Adrenal gland (tissue), 12 donors: ENCODE results near the gene ALG2. TPM values are rescaled to one million over a fixed set of nuclear protein-coding genes. Genes with fewer than 3 reads are reported as not detected.

Experiments
- DNase-seq, 7 donors: peaks; one replicate each; pipeline ENCODE4 v3.0.0-alpha.2; 2019 to 2020
- H3K27ac ChIP-seq, 5 donors: fragments of 200-600 bp; sonication (generic) in 4 of 5; 1 replicate in 3 of 5; 2 replicates in 2 of 5; pipeline versions ENCODE4 v1.5.1 to v1.8.0; 2016 to 2020; ENCODE audit warnings: mild to moderate bottlenecking in 1 of 5
- H3K27me3 ChIP-seq: fragments of 200-600 bp; 2 replicates; pipeline ENCODE4 v1.8.0; 2021
- H3K36me3 ChIP-seq, 2 donors: fragments of 200-600 bp; replicated peaks in 1 of 2; 1 replicate in 1 of 2; 2 replicates in 1 of 2; pipeline versions ENCODE4 v1.5.1 to v1.8.0; 2018 to 2022
- H3K4me1 ChIP-seq, 2 donors: fragments of 200-600 bp; replicated peaks in 1 of 2; 1 replicate in 1 of 2; 2 replicates in 1 of 2; pipeline versions ENCODE4 v1.5.1 to v1.8.0; 2018 to 2021
- H3K4me3 ChIP-seq, 4 donors: fragments of 200-600 bp; sonication (generic) in 3 of 4; one replicate each; pipeline ENCODE4 v1.5.1; 2016 to 2018
- H3K9me3 ChIP-seq, 3 donors: fragments of 200-600 bp; sonication (generic) in 1 of 3; replicated peaks in 1 of 3; 1 replicate in 2 of 3; 2 replicates in 1 of 3; pipeline versions ENCODE4 v1.5.1 to v1.8.0; 2016 to 2021
- CTCF ChIP-seq, 6 experiments: fragments of 450-650 bp in 4 of 6; fragments of 200-600 bp in 2 of 6; sonication (generic) in 1 of 6; IDR thresholded peaks; 1 replicate in 5 of 6; 2 replicates in 1 of 6; pipeline versions ENCODE4 v1.5.1 to v1.8.0; 2016 to 2021; ENCODE audit warnings: antibody characterized with exemption in 6 of 6, mild to moderate bottlenecking in 2 of 6, moderate library complexity in 1 of 6
- POLR2A ChIP-seq, 2 donors: fragments of 450-650 bp; IDR thresholded peaks; one replicate each; pipeline ENCODE4 v1.6.1; 2017; ENCODE audit warnings: antibody characterized with exemption in 2 of 2, mild to moderate bottlenecking in 2 of 2, moderate library complexity in 1 of 2
- WGBS, 4 donors: extraction: QIAGEN DNeasy Blood & Tissue Kit in 2 of 4; methylation state at CpG; one replicate each; pipeline versions ENCODE4 v1.1.5 to v1.1.7; 2013 to 2017; 5-methylcytosine and 5-hydroxymethylcytosine counted together
- intact Hi-C, 2 donors: fragments of 100-400 bp; cut with DNase I; formaldehyde crosslinking; loops; one replicate each; pipeline versions ENCODE4 v1.14.1 to v1.15.0; 2022 to 2023
- polyA plus RNA-seq, 3 donors: library from polyadenylated mRNA; stranded (reverse); fragments of 200-250 nt in 2 of 3; fragments of 350-450 nt in 1 of 3; fragmentation: Illumina TruSeq in 1 of 3; extraction: RNeasy Lipid Tissue Mini Kit (QIAGEN cat#74804) in 1 of 3; gene quantifications; one replicate each; pipeline ENCODE4 v1.2.3, GENCODE V29; 2013 to 2014
- total RNA-seq, 9 donors: library from RNA; depleted of rRNA in 4 of 9; stranded (reverse); fragments of >200 nt in 4 of 9; fragments of 120-200 nt in 1 of 9; fragmentation: NEBNext Ultra II Directional in 1 of 9; extraction: Animal tissue kit (Norgen Biotek cat#: 25700) in 1 of 9; gene quantifications; one replicate each; pipeline versions ENCODE4 v1.1.0 to v1.2.4, GENCODE V29; 2013 to 2023
- donor health status: healthy with polysubstance abuse.
- donor health status: Bipolar disorder and iron deficiency.
- donor health status: DM: yes; HTN: yes; CAD: no.
- donor health status: DM: no; HTN: no; CAD: no.
- donor health status: DM: no; HTN: no; CAD: no.
- donor health status: DM: yes; HTN: yes; CAD: no.

Gene ALG2
- total and polyA plus RNA-seq, 12 donors: 19.2 to 144 (median 60.8) TPM

GRCh38 chr9:99172124-99173091, 49.3 kb downstream of the ALG2 start:
- no peaks in the 10 kb centered on the region for H3K4me1 ChIP-seq
- H3K27me3 ChIP-seq: no peaks in the 10 kb centered on the region
- no peak overlapping the region for H3K27ac ChIP-seq
- DNase-seq: no peak
- no peak for TF ChIP-seq CTCF (IDR thresholded peaks at IDR 0.05)
- no peak for TF ChIP-seq POLR2A (IDR thresholded peaks at IDR 0.05)
- H3K36me3 ChIP-seq: no peaks in the 10 kb centered on the region
- WGBS, 4 donors: 84 to 90% (median 88%) methylated on average over 9 to 10 of the region's 10 CpGs
- intact Hi-C loops: loop anchor here in 1 of 2 donors (10.0 kb wide), 1 partner anchor 1422 kb away; no protein-coding TSS in a partner anchor
- H3K9me3 ChIP-seq: no peaks in the 10 kb centered on the region
- H3K4me3 ChIP-seq: no peak overlapping the region

GRCh38 chr9:99171225-99172123, 50.3 kb downstream of the ALG2 start:
- intact Hi-C loops: loop anchor here in 1 of 2 donors (10.0 kb wide), 1 partner anchor 1423 kb away; no protein-coding TSS in a partner anchor
- TF ChIP-seq CTCF (IDR thresholded peaks at IDR 0.05): no peak
- no peak for TF ChIP-seq POLR2A (IDR thresholded peaks at IDR 0.05)
- no peaks in the 10 kb centered on the region for H3K27me3 ChIP-seq
- H3K36me3 ChIP-seq: no peaks in the 10 kb centered on the region
- no peak for DNase-seq
- H3K4me3 ChIP-seq: no peak overlapping the region
- H3K27ac ChIP-seq: no peak overlapping the region
- H3K9me3 ChIP-seq: no peaks in the 10 kb centered on the region
- no peaks in the 10 kb centered on the region for H3K4me1 ChIP-seq
- WGBS, 4 donors: 87 to 94% (median 90%) methylated on average over 15 of the region's 15 CpGs

GRCh38 chr9:99169982-99170761, 51.6 kb downstream of the ALG2 start:
- Histone ChIP-seq H3K9me3 (no peaks in the 10 kb centered on the region), H3K4me3 (no peak overlapping the region), H3K27me3 (no peaks in the 10 kb centered on the region), H3K27ac (no peak overlapping the region), H3K36me3 (no peaks in the 10 kb centered on the region), H3K4me1 (no peaks in the 10 kb centered on the region)
- intact Hi-C loops: loop anchor here in 1 of 2 donors (10.0 kb wide), 1 partner anchor 1425 kb away; no protein-coding TSS in a partner anchor
- DNase-seq: no peak
- TF ChIP-seq POLR2A (IDR thresholded peaks at IDR 0.05): no peak
- TF ChIP-seq CTCF (IDR thresholded peaks at IDR 0.05): no peak
- 56 to 68% (median 60%) methylated on average over 10 of the region's 10 CpGs for WGBS, 4 donors
